22Rv1 (cell line): ENCODE measurements around the gene PACS1.

Experiments
- H3K27ac ChIP-seq: fragments of 450-650 bp; 2 replicates; pipeline ENCODE4 v1.5.1; 2017
- ZFX ChIP-seq: fragments of 450-650 bp; IDR thresholded peaks from 2 replicates; pipeline ENCODE4 v1.6.1; 2017; ENCODE audit warnings: antibody characterized with exemption, borderline replicate concordance
- TF ChIP-seq, protein P1 (sequence below): fragments of 450-650 bp; IDR thresholded peaks from 2 replicates; pipeline ENCODE4 v1.5.1; 2017; ENCODE audit warnings: mild to moderate bottlenecking

PACS1 gene

DNA sequence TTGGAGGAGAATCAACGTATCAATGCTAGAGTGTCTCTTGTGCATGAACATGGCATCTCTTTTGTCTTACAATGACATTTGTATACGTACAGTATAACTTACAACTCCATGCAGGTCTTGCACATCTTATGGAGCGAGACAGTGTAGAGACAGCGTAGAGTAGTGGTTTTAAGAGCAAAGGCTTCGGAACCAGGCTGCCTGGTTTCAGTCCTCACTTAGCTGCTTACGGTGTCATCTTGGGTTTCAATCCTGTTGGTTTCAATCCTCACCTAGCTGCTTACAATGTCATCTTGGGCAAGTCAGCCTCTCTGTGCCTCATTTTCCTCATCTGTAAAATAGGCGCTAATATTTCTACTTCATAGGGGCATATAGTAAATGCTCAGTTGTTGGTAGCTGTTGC lies 98.2 kb downstream of the PACS1 start:
- TF ChIP-seq ZFX: no peak
- TF ChIP-seq, protein P1, sequence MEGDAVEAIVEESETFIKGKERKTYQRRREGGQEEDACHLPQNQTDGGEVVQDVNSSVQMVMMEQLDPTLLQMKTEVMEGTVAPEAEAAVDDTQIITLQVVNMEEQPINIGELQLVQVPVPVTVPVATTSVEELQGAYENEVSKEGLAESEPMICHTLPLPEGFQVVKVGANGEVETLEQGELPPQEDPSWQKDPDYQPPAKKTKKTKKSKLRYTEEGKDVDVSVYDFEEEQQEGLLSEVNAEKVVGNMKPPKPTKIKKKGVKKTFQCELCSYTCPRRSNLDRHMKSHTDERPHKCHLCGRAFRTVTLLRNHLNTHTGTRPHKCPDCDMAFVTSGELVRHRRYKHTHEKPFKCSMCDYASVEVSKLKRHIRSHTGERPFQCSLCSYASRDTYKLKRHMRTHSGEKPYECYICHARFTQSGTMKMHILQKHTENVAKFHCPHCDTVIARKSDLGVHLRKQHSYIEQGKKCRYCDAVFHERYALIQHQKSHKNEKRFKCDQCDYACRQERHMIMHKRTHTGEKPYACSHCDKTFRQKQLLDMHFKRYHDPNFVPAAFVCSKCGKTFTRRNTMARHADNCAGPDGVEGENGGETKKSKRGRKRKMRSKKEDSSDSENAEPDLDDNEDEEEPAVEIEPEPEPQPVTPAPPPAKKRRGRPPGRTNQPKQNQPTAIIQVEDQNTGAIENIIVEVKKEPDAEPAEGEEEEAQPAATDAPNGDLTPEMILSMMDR: no peak

DNA sequence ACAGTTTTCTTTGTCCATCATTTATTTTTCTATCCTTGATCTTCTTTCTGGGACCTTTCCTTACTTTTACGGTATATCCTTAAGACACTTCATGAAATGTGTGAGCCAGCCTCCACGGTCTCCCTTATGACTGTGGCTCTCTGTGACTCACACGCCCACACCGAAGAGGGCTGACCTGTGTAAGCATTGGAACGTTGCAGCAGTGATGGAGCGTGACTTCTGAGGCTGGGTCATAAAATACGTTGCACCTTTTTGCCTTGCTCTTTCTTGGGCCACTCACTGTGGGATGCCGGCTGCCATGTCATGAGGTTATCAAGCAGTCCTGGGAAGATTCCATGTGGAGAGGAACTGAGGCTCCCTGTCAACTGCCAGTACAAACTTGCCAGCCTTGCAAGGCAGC lies 102.1 kb downstream of the PACS1 start:
- H3K27ac ChIP-seq: no peak overlapping the region
- TF ChIP-seq ZFX: no peak
- TF ChIP-seq, protein P1: no peak

More for the DNA sequence above, 98.2 kb downstream of the PACS1 start:
- no peak overlapping the region for H3K27ac ChIP-seq

DNA sequence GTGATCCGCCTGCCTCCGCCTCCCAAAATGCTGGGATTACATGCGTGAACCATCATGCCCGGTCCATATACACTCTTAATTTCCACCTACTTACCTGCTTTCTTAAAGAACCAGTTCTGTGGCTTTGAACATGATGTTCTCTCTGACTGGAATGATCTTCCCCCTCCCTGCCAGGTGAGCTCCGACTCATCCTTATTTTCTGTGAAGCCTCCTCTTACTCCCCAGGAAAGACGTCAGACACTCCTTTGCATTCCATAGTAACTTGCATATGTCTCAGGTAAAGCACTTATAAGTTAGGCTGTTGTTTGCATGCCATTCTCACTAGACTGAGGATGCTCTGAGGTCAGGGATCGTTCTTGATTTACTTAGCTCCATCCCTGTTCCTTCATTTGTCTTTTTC lies 106.6 kb downstream of the PACS1 start:
- no peak overlapping the region for H3K27ac ChIP-seq
- TF ChIP-seq ZFX: no peak
- TF ChIP-seq, protein P1: no peak

DNA sequence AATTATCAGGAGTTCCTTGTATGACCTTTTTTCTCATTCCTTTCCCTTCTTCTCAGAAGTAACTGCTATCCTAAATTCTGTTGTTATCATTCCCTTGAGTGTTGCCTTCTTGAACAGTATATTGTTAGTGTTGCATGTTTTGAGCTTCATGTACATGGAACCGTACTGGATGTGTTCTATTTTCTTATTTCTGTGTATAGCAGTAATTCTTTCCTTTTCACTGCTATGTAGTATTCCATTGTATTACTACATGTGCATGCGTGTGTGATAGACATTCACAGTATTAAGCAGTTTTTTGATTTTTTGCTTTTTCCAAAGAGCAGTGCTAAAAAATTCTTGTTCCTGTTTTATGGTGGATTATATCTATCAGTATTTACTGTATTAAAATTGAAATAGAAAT lies 108.1 kb downstream of the PACS1 start:
- no peak overlapping the region for H3K27ac ChIP-seq
- TF ChIP-seq ZFX: no peak
- TF ChIP-seq, protein P1: no peak

DNA sequence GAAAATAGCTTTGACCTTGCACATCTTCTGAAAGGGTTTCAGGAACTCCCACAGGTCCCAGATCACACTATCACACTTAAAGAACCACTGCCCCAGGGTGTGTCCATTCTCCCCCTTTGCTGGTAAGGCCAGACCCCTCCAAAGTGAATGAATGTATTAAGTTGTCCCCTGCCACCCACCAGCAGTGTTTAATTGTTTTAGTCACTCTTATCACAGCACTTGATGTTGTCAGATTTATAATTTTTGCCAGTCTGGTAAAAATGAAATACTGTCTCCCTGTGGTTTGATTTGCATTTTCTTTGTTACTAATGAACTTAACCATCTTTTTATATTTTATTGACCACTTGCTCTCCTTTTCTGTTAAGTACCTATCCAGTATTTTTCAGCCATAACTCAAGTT lies 108.8 kb downstream of the PACS1 start:
- peak overlapping the region; percentile 40 for H3K27ac ChIP-seq

DNA sequence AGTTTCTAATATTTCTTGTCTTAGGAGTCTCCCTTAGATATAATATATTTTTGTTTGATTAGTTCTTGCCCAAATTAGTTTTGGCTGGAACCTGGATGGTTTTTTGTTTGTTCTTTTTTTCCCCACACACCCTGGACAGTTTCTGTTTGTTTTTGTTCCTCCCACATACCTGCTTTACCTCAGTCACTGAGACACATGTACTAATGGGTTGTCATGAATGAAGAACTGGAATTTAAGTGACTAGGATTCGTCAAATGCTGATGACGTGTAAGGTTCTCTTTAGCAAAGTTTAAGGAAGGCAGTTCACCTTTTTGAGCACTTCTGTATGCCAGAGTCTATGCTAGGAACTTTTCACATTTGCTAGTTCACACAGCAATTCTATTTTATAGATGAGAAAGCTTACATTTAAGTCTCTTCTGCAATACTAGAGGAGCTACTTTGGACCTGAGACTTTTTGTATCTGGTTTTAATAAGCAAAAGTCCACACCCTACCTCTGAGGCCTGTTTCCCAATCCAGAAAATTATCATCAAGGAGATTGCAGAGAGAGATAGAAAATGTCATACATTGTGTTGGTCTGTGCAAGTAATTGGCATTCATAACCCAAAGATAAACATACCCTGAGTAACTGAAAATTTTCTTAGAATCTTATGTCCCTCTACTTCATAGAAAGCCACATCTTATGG lies 111.7 kb downstream of the PACS1 start:
- TF ChIP-seq, protein P1: no peak
- TF ChIP-seq ZFX: no peak
- peak overlapping the region; percentile 60 for H3K27ac ChIP-seq

More for the DNA sequence above, 108.8 kb downstream of the PACS1 start:
- no peak for TF ChIP-seq ZFX
- TF ChIP-seq, protein P1: no peak

DNA sequence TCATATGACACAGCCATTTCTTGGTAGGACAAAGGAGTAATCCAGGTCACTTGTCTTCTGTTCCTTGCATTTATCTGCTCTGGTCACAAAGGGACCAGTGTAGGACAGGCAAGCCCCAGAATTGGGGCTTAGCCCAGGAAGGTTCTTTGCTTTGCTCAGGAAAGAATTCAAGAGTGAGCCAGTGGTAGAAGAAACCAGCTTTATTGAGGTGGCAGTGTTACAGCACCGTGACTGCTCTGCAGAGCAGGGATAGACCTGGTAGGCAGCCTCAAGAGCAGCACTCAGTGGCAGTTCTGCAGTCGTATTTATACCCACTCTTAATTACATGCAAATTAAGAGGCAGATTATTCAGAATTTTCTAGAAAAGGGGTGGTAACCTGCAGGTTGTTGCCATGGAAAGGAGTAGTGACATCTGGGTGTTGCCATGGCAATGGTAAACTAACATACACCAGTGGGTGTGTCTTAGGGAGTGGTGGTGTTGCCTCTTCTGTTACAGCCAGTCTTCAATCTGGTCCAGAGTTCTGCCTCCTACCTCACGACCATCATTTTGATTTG lies 113.5 kb downstream of the PACS1 start:
- TF ChIP-seq, protein P1: no peak
- TF ChIP-seq ZFX: no peak
- peak overlapping the region; percentile 60; the same call in 1 of the 2 replicates for H3K27ac ChIP-seq
